Inflammatory macrophage treated with lipopolysaccharide for 1 hour (primary cell): ENCODE measurements around the gene LCN1.

Experiments used
- DNase-seq, 2 donors: peaks; one replicate each; pipeline ENCODE4 v3.0.0-alpha.2; 2020 to 2022

LCN1 gene

DNA sequence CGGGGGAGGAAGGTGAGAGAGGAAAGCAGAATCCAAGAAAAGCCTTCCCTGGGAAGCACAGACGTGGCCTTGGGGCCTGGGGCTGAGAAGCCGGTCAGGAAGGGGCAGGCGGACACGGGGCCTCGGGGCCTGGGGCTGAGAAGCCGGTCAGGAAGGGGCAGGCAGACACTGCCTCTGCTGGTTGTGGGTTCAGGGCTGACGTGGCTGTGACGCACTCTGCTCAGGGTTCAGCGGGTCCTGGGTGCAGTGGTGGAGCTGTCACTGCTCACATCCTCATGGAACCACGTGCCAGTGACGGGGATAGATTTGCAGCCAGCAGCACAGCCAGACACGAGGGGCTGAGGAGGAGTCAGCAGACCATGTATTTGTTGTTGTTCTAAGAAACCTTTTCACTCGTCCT lies 53.1 kb downstream of the LCN1 start:
- no peak for DNase-seq

- DNase-seq = no peak
Observed at GRCh38 chr9:135574943-135575342, 53.7 kb downstream of the LCN1 start.
